Activated CD8-positive, alpha-beta memory T cell treated with anti-CD3 and anti-CD28 coated beads, Interleukin-2, amount 50 U/mL, for 48 hours (primary cell): ENCODE measurements around the gene CASKIN1.

ENCODE experiments used
- DNase-seq: peaks from one replicate; pipeline ENCODE4 v3.0.0-alpha.2; 2020

The CASKIN1 gene

GRCh38 chr16:2173916-2174315 lies 22.5 kb downstream of the CASKIN1 start:
- DNase-seq = no peak

GRCh38 chr16:2173366-2173765 lies 23.0 kb downstream of the CASKIN1 start:
- DNase-seq = no peak

- DNase-seq = no peak
Measured at GRCh38 chr16:2172688-2173335, 23.6 kb downstream of the CASKIN1 start.

GRCh38 chr16:2171601-2172178 lies 24.7 kb downstream of the CASKIN1 start:
- no peak for DNase-seq

- no peak for DNase-seq
Measured at GRCh38 chr16:2170587-2171435, 25.6 kb downstream of the CASKIN1 start.

- DNase-seq = no peak
Measured at GRCh38 chr16:2170080-2170479, 26.3 kb downstream of the CASKIN1 start.

- DNase-seq = no peak
Measured at GRCh38 chr16:2167068-2167638, 29.3 kb downstream of the CASKIN1 start.

GRCh38 chr16:2166263-2167067 lies 29.9 kb downstream of the CASKIN1 start:
- no peak for DNase-seq

GRCh38 chr16:2165861-2166260 lies 30.5 kb downstream of the CASKIN1 start:
- DNase-seq = no peak

- DNase-seq = no peak
Measured at GRCh38 chr16:2163211-2163881, 33.1 kb downstream of the CASKIN1 start.

- no peak for DNase-seq
Measured at GRCh38 chr16:2162676-2163118, 33.7 kb downstream of the CASKIN1 start.

- no peak for DNase-seq
Measured at GRCh38 chr16:2161911-2162310, 34.5 kb downstream of the CASKIN1 start.

GRCh38 chr16:2160915-2161551 lies 35.4 kb downstream of the CASKIN1 start:
- DNase-seq = no peak

GRCh38 chr16:2159175-2159838 lies 37.1 kb downstream of the CASKIN1 start:
- no peak for DNase-seq

GRCh38 chr16:2158262-2158638 lies 38.2 kb downstream of the CASKIN1 start:
- DNase-seq = no peak

GRCh38 chr16:2157480-2158261 lies 38.7 kb downstream of the CASKIN1 start:
- DNase-seq = no peak

- DNase-seq = no peak
Measured at GRCh38 chr16:2156849-2157224, 39.6 kb downstream of the CASKIN1 start.

GRCh38 chr16:2155977-2156848 lies 40.2 kb downstream of the CASKIN1 start:
- DNase-seq = no peak
